Measurements from ENCODE around the gene ULBP2. TPM values are rescaled to one million over a fixed set of nuclear protein-coding genes. Genes with fewer than 3 reads are reported as not detected.
A peak's percentile ranks its signal among the peaks of the same experiment; 100 is the strongest.
"Not testable (repeated sequence)": the region's sequence is repeated elsewhere in the genome, so short reads cannot be mapped to it uniquely, and the experiment has no call there.

ULBP2 gene
- total RNA-seq, 1 donor, result 2.5 TPM

DNA sequence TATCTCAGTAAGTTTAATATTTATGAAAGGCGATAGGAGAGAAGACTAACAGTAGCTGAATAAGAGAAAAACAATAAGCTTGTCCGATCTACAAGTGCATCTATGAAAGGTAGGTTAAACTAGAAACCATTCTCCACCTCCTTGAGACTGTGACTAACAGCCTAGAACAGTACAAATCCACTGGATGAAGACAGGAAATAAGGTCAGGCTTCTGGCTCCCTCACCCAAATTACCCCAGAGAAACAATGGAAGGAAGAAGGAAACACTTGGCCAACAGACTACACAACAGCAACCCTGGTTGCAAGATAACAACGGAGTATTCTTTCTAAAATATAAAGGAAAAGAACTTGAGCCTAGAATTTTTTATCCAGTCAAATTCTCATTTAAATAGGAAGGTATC lies 16.3 kb downstream of the ULBP2 start:
- H3K36me3 ChIP-seq (ENCODE audit: insufficient read depth, low read length); H4K20me1 ChIP-seq (ENCODE audit: insufficient read depth, low read length); H3K79me2 ChIP-seq (ENCODE audit: insufficient read depth, low read length); H3K9me3 ChIP-seq (ENCODE audit: low read depth, low read length); H2AFZ ChIP-seq (ENCODE audit: low read length); H3K4me2 ChIP-seq (ENCODE audit: insufficient read depth, low read length); H3K4me3 ChIP-seq (ENCODE audit: insufficient read depth, low read length); DNase-seq (ENCODE audit: insufficient read length, low spot score, missing footprints); H3K4me1 ChIP-seq (ENCODE audit: insufficient read depth, low read length); H3K27ac ChIP-seq (ENCODE audit: low read depth, low read length): not testable (repeated sequence)
- H3K27me3 ChIP-seq (ENCODE audit: insufficient read depth, low read length), result peaks cover 63% of the 10 kb centered on the region

DNA sequence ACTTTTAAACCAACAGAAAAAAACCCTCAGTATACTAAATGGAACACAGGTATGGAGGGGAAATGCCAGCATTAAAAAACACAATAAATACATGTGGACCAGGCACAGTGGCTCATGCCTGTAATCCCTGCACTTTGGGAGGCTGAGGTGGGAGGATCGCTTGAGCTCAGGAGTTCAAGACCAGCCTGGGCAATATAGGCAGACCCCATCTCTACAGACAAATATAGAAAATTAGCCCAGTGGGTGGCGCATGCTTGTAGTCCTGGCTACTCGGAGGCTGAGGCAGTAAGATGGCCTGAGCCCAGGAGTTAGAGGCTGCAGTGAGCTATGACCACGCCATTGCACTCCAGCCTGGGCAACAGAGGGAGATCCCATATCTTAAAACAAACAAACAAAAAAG lies 18.0 kb downstream of the ULBP2 start:
- H2AFZ ChIP-seq (ENCODE audit: low read length); H3K79me2 ChIP-seq (ENCODE audit: insufficient read depth, low read length); H4K20me1 ChIP-seq (ENCODE audit: insufficient read depth, low read length); H3K4me3 ChIP-seq (ENCODE audit: insufficient read depth, low read length); H3K36me3 ChIP-seq (ENCODE audit: insufficient read depth, low read length); DNase-seq (ENCODE audit: insufficient read length, low spot score, missing footprints); H3K9me3 ChIP-seq (ENCODE audit: low read depth, low read length); H3K4me2 ChIP-seq (ENCODE audit: insufficient read depth, low read length); H3K27ac ChIP-seq (ENCODE audit: low read depth, low read length): not testable (repeated sequence)
- Histone ChIP-seq H3K27me3 (ENCODE audit: insufficient read depth, low read length) (peaks cover 66% of the 10 kb centered on the region), H3K4me1 (ENCODE audit: insufficient read depth, low read length) (peaks cover 14% of the 10 kb centered on the region)

DNA sequence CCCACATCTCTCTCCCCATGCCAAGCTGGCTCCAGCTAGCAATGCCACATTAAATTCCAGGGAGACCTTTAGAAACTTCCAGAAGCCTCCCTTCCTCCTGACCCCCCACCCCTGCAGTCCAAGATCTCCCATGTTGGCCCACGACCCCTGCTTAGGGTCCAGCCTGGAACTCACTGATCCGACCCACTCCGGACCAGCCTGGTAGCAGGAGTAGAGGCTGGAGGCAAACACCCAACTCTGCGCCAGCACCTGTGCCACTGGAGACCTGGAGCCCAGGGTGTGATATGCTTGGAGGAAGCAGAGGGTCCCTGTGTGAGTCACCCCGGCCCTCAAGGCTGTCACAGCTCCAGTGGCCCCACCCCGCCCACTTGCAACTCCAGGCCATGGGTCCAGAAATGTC lies 18.7 kb downstream of the ULBP2 start:
- H3K36me3 ChIP-seq (ENCODE audit: insufficient read depth, low read length), result no peaks in the 10 kb centered on the region
- peaks cover 14% of the 10 kb centered on the region for H3K4me1 ChIP-seq (ENCODE audit: insufficient read depth, low read length)
- H4K20me1 ChIP-seq (ENCODE audit: insufficient read depth, low read length), result no peaks in the 10 kb centered on the region
- peaks cover 68% of the 10 kb centered on the region for H3K27me3 ChIP-seq (ENCODE audit: insufficient read depth, low read length)
- H3K4me3 ChIP-seq (ENCODE audit: insufficient read depth, low read length), result no peak overlapping the region
- H3K9me3 ChIP-seq (ENCODE audit: low read depth, low read length), result no peaks in the 10 kb centered on the region
- H3K79me2 ChIP-seq (ENCODE audit: insufficient read depth, low read length), result no peaks in the 10 kb centered on the region
- no peak for DNase-seq (ENCODE audit: insufficient read length, low spot score, missing footprints)
- no peak overlapping the region for H2AFZ ChIP-seq (ENCODE audit: low read length)
- no peak overlapping the region for H3K27ac ChIP-seq (ENCODE audit: low read depth, low read length)
- H3K4me2 ChIP-seq (ENCODE audit: insufficient read depth, low read length), result no peak overlapping the region
- TF ChIP-seq, protein P1, sequence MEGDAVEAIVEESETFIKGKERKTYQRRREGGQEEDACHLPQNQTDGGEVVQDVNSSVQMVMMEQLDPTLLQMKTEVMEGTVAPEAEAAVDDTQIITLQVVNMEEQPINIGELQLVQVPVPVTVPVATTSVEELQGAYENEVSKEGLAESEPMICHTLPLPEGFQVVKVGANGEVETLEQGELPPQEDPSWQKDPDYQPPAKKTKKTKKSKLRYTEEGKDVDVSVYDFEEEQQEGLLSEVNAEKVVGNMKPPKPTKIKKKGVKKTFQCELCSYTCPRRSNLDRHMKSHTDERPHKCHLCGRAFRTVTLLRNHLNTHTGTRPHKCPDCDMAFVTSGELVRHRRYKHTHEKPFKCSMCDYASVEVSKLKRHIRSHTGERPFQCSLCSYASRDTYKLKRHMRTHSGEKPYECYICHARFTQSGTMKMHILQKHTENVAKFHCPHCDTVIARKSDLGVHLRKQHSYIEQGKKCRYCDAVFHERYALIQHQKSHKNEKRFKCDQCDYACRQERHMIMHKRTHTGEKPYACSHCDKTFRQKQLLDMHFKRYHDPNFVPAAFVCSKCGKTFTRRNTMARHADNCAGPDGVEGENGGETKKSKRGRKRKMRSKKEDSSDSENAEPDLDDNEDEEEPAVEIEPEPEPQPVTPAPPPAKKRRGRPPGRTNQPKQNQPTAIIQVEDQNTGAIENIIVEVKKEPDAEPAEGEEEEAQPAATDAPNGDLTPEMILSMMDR (IDR thresholded peaks at IDR 0.05; ENCODE audit: extremely low read depth, low read depth, low read length), result no peak

DNA sequence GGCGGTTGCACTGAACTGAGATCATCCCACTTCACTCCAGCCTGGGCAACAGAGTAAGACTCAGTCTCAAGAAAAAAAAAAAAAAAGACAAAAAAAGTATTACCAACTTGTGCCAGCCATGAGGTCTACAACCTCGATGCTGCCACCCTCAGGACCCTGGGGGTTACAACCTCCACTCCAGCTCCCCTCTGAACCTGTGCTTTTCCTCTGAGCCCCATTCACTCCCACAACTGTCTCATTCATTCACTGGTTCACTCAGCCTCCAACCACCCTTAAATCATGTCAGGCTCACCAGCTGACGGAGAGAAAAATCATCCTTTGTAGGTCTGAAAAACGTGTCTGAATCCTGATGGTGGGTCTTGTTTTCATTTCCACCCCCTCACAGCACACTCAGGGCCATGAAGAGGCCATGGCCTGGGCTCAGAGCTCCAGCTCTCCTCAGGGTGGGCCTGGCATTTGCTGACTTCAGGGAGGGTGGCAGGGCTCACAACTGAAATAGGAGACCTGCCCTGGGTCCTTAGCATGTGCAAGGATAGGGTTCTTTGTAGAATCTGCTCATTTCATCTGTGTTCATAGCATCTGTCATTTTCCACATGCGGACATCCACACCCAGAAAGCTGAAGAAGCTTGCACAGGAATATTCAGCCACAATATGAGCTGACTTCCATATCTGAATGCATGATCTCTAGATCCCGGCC lies 20.1 kb downstream of the ULBP2 start:
- Histone ChIP-seq H3K9me3 (ENCODE audit: low read depth, low read length) (no peaks in the 10 kb centered on the region), H3K4me3 (ENCODE audit: insufficient read depth, low read length) (no peak overlapping the region), H3K27ac (ENCODE audit: low read depth, low read length) (no peak overlapping the region), H3K27me3 (ENCODE audit: insufficient read depth, low read length) (peaks cover 62% of the 10 kb centered on the region), H2AFZ (ENCODE audit: low read length) (no peak overlapping the region), H3K79me2 (ENCODE audit: insufficient read depth, low read length) (no peaks in the 10 kb centered on the region), H3K4me1 (ENCODE audit: insufficient read depth, low read length) (peaks cover 14% of the 10 kb centered on the region), H3K4me2 (ENCODE audit: insufficient read depth, low read length) (no peak overlapping the region), H3K36me3 (ENCODE audit: insufficient read depth, low read length) (no peaks in the 10 kb centered on the region), H4K20me1 (ENCODE audit: insufficient read depth, low read length) (no peaks in the 10 kb centered on the region)
- no peak for DNase-seq (ENCODE audit: insufficient read length, low spot score, missing footprints)
- TF ChIP-seq, protein P1 (IDR thresholded peaks at IDR 0.05; ENCODE audit: extremely low read depth, low read depth, low read length), result peak; percentile 27

DNA sequence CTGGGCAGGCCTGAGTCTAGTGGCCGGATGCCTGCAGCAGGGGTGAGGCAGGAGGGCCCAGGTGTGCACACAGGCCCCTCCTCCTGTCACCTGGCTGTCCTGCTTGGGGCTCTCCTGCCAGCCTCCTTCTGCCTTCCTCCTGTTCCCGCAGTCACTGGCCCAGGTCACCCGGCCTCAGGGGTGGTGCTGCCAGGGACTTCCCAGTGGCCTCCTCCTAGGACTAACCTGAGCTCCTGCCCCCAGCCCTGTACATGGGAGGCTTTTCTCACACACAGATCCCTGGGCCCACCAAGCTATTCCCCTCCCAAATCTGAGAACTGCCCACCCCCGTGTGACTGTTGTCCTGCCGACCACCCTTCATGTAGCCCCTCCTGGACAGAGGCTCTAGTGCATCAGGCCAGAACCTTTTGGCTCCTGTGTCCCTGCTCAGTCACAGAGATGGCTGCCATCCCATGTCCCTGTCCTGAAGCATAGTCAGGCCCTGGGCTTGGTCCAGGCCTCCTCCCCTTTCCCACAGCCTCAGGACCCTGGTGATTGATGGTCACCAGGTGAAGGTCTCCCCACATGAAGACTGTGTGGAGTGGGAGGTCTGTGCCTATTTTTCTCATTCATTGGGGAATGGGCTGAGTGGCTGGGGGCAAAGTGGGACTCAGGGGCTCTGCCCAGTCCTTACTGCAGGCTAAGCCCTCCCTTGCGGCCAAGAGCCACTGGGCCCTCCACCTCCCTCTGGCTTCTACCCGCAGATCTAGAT lies 20.8 kb downstream of the ULBP2 start:
- TF ChIP-seq, protein P1 (IDR thresholded peaks at IDR 0.05; ENCODE audit: extremely low read depth, low read depth, low read length), result no peak
- no peaks in the 10 kb centered on the region for H3K79me2 ChIP-seq (ENCODE audit: insufficient read depth, low read length)
- peaks cover 14% of the 10 kb centered on the region for H3K4me1 ChIP-seq (ENCODE audit: insufficient read depth, low read length)
- H4K20me1 ChIP-seq (ENCODE audit: insufficient read depth, low read length), result no peaks in the 10 kb centered on the region
- H2AFZ ChIP-seq (ENCODE audit: low read length), result peak overlapping the region; percentile 90
- H3K27ac ChIP-seq (ENCODE audit: low read depth, low read length), result no peak overlapping the region
- H3K36me3 ChIP-seq (ENCODE audit: insufficient read depth, low read length), result no peaks in the 10 kb centered on the region
- H3K4me2 ChIP-seq (ENCODE audit: insufficient read depth, low read length), result peak overlapping the region; percentile 87
- no peak for DNase-seq (ENCODE audit: insufficient read length, low spot score, missing footprints)
- H3K27me3 ChIP-seq (ENCODE audit: insufficient read depth, low read length), result peaks cover 54% of the 10 kb centered on the region
- H3K4me3 ChIP-seq (ENCODE audit: insufficient read depth, low read length), result peak overlapping the region; percentile 73
- H3K9me3 ChIP-seq (ENCODE audit: low read depth, low read length), result no peaks in the 10 kb centered on the region
